NOMO-1 treated with dmso at 0.1 percent for 144 hours (cell line): ENCODE measurements around the gene SIX3.

Source experiments
- DNase-seq: peaks from one replicate; lab custom pipeline; 2025; ENCODE audit not compliant: unreplicated experiment; lab: John Stamatoyannopoulos, UW

SIX3 gene

DNA sequence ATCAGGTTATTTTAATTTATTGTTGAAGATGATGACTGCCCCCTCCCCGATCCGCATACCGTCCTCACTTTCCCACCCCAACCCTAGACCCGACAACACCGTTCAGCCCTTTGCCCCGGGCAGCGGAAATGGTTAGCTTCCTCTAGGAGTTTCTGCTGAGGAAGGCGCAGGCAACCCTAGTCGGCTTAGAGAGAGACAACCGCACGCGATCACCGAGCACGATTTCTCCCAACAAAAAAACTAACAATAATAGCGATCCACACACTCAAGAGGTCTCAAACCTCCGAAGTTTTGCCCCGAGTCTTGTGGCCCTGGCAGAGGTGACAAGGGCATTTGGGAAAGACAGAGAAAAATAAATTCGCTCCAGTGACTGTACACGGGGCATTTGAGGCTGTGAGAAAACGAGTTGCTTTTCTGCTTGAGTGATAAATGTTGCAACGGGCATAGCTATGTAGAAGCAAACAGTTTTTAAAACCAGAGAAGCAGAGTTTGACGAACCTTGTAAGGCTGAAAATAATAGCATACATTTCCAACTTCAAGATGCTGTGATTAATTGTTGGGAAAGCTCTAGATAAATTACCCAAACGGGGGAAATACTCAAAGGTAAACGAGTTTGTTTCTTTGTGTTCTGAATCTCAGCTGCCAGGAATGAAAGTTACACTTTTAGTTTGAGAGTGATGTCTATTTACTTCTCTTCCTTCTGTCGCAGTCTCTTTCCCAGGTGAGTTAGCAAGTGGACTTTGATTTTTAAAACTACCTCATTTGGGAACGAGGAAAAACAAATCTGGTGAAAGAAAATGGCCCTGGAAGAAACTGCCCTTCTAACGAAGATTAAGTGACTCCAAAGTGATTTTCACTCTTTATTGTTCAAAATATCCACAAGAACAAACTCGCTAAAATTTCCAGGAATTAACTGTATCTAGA lies 11.0 kb upstream of the SIX3 start:
- DNase-seq, result no peak

DNA sequence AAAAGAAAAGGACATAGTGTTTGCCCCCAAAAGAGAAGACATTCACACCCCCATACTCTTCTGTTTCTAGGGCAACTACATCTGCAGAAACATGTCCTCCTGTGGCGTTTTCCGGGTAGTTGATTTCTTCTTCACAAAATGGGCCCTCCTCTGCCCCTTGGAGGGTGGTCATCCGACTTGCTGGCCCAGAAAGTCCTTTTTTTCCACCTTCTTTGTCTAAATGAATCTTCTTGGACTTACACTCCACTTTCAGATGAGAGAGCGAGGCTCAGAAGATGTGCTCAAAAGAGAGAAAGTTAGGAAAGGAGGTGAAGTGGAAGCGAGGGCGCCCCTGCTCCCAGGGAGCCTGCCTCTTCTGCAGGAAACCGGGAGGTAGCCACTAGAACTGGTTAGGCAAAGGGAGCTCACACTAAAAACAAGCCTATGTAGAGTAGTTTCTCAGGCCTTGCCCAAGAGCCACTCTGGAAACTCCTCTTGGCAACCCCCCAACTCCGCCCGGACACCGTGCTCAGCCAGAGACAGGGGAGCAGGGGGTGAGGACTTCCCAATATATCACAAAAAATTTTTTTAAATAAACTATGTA lies 10.2 kb upstream of the SIX3 start:
- no peak for DNase-seq

GRCh38 chr2:44932079-44932478 lies 9.4 kb upstream of the SIX3 start:
- DNase-seq, result no peak

GRCh38 chr2:44932564-44933392 lies 8.7 kb upstream of the SIX3 start:
- DNase-seq, result no peak

DNA sequence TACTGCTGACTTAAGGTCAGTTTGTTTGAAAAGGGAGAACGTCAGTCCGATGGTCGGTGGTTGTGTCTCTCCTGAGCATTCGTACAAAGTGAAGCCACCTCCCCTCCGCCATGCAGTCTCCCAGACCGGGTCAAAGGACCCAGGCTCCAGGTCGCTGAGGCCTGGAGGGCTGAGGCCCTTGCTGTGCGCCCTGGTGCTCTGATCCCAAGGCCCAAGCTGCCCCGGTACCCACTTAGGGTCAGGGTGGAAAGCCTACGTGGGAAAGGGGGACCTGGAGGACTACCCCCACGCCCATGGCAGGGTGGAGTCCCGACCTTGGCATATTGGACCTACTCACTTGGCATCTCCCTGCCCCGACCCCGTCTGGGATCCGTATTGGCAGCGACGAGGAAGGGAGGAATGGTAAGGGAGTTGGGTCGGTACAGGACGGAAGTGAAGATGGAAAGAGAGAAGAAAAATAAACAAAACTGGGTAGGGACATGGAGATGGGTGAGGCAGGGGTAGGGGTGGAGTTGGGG lies 8.0 kb upstream of the SIX3 start:
- no peak for DNase-seq

DNA sequence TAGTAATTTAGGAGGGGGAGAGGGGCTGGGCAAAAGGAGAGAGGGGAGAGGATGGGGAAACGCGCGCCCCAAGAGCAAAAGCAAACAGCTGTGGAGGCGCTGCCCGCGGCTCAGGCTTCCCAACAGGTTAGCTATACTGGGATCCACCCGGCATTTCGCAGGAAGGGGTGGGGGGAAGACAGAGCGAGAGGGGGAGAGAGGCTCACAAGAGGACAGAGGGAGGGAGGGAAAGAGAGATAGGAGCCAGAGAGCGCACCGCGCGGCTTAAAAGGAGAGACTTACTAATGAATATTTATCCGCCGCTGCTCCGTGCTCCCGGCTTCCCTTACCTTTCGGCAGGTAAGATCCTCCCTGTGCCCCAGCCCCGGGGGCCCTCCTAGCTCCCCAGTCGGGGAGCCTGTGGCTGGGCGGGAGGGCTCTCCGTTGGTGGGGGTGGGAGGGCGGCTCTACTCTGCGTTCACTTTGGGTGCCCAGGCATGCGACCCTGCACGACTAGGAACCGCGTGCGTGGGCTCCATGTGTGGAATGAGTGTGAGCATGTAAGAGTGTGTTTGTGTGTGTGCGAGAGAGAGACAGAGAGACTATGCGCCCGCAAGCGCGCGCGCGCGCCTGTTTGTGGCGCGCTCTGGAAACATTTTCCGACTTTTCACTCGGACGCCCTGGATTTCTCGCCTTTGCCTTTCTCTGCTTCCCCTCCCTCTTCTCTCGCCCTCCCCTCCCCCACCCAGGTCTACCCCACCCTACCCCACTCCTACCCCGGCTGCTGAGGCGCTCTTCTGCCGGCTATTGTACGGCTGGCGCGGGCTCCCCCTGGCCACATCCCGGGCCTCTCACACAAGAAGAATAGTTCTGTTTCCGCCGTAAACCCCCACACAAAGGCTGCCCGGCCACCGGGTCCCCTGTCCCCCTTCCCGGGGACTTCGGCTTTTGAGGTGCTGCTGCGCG lies 7.2 kb upstream of the SIX3 start:
- DNase-seq, result no peak

DNA sequence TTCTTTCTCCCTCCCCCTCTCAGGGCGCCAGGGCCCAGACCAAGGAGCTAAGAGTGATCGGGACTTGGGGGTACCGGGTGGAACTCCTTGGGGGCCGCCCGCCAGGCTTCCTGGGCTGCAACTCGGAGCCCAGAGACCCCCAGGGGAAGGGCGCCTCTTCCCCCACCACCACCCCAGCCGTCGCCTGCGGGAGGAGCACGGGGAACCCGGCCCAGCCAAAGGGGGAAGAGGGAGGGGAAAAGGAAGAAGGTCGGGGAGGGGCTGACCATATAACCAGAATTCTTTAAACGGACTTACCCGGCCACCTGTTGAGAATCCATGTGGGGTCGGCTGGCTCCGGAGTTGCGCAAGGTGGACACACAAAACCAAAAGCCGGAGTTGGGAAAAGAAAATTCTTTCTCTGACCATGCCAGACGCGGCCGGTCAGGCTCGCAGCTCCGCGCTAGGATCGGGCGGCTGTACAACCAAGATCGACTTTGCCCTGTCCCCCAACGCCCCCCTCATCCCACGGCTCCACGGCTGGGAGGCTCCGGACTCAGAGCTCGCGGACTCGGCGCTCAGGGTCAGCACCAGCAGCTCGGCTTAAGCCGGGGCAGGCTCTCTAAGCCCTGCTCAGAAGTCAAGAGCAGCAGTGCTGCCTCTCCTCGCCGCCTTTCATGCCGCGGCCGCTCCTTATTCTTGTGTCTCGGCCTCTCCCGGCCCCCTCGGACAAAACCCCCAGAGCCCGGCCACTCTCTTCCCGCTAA lies 6.3 kb upstream of the SIX3 start:
- no peak for DNase-seq

DNA sequence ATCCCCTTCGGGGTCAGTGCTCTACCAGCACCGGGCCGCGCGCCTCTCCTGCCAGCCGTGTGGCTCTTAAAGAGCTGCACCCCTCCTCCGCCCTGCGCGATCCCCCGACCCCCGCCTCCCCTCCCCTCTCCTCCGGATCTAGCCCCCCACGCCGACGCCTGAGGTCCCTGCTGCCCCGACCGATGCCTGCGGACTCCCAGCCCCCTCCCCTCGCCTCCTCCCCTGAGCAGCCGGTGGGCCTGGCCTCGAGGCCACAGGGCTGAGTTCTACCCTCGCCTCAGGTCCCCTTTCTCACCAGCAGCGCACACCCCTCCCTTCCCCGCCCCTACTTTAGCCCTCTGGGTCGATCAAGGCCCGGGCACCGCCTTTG lies 5.8 kb upstream of the SIX3 start:
- DNase-seq, result no peak

- no peak for DNase-seq
Observed at GRCh38 chr2:44936275-44936674, 5.2 kb upstream of the SIX3 start.

GRCh38 chr2:44936715-44937687 lies 4.5 kb upstream of the SIX3 start:
- DNase-seq, result no peak

DNA sequence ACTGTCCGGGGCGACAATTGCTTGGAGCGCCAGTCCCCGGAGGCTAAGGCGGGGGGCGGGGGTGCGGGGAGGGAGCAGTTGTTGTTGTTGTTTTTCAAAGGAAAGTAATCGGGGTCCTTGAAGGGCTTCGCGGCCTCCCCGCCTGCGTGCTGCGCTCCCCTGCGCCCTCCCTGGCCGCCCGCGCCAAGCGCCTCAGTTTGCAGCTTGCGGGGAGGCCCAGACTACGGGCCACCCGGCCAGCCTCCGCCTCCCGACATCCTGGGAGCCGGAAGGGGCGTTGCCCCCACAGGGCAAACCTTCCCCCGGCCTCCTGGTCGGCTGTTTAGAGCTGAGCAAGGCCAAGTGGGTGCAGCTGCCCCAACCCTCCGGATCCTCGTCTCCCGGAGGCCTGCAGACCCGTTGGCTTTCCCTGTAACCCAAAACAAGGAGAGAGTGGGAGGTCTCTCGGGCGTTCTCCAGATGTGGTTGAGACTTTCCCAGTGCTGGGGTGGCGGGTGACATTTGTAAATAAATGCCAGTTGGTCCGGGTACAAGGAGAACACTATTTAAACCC lies 3.7 kb upstream of the SIX3 start:
- no peak for DNase-seq

DNA sequence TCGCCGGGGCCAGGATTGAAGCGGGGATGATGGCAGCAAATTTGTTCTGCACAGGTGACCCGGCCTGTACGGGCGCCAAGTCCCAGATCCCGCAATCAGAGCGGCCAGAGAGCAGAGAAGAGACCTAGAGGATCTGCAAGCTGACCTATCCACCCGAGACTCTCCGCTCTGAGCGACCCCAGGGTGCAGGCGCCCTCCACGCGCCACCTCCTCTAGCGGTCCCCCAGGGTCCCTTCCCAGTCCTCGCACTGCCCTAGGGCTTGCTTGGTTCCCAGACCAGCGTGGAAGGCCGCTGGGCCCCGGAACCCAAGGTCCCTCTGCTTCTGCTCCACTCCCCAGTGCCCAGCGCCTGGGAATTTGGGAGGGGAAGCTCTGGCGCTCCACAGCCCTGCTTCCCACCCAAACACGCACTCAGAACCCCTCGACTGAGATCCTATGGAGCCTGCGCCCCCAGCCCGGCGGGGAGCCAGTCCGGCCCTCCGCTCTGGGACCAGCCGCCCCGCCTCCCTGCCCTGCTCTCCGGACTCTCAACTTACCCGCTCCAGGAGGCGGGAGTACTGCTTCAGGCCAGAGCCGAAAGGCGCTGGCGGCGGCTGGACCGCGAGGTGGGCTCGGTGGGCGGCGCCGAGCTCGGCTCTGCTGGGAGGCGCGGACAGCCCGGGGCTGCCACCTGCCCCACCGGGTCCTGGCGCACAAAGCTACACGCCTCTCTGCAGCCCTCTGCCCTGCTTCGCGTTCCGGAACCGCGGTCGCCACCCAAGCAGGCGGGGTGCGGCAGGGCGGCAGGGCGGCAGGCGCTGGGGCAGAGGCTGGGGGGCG lies 3.0 kb upstream of the SIX3 start:
- DNase-seq, result no peak

DNA sequence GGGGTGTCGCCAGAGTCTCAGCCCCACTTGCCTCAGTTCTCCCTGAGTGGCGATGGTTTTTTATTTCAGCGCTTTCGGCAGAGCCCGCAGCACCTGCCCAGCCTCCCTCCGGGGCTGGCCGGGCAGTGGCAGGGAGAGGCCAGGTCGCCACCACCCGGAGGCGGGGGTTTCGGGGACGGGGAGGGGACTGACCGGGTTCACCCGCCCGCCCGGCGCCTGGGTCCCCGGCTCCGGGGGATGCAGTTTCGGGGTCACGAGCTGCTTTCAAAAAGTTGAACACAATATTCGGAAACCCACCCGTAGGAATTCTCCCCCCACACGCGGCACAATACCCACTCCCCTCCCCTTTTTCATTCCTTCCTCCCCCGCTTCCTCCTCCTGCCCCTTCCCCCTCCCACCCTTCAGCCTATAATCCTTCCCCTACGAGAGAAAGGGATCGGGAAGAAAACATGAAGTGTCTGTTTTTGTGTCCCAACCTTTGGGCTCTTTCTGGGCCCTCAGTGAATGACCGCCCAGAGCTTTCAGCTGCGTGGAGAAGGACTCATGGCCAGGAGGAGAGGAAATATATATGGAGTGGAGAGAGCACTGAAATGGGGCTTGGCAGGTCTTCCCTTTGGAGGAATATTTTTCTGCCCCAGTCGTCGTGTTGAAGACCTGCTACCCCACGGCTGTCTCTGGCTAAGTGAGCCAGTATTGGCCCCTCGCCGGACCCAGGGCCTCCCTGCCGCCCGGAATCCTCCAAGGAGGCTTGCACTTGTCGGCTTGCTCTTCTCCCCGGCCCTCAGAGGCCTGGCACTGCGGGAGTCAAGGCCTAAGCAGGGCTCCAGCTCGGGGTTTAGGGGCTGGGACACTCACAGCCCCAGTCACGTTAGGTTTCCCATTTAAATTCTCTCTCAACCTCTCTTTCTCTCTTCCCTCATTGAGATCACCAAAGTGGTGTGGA lies 2.1 kb upstream of the SIX3 start:
- no peak for DNase-seq

DNA sequence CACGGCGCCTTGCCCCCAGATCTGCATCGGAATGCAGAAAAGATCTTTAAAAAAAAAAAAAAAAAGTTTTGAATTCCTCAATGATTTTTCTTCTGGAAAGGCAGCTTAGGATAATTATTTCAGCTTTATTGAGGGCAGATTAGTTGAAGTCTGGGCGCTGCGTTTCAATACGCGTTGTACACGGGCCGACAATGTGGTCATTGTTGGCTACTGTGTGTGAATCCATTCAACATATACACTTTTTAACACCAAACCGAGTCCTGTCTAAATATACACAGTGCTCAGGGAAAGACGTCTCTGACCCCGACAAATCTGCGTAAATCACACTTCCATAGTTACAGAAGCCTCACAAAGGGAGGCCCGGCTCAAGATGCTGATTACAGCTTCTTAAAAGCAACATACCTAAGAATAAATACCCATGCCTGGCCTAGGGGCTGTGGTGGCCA lies 1.4 kb upstream of the SIX3 start:
- DNase-seq, result no peak

DNA sequence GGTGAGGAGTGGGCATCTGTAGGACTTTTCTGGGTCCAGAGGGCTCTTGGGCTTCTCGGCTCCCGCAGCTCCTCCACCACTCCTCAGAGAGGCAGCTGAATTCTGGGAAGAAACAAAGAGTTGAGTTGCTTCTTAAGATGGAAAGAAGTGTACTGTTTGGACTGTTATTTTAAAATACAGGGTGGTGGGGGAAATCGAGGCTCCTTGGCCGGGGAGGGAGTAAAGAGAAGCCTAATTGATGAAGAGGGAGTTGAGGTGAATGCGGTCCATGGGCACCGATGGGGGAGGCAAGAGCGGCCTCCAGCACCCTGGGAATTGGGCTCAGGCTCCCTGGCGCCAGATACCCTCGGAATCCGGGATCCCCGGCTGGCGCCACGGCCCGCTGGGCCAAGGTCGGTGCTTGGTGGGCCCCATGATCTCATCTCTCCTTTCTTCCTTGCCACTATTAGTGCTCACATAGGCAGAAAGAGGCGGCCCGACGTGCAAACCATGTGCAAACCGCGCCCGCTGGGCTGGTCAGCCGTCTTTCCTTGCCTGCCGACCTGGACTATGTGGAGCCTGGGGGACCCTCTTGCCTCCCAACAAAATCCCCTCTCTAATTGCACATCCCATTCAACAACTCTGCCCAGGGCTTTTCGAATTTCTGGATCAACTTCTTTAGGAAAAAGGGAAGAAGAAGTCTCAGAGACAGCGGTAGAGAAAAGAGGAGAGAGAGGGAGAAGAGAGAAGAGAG lies 604 bp upstream of the SIX3 start:
- no peak for DNase-seq
